ENCODE measurements around the gene PRIM2.
"Not testable (repeated sequence)": the region's sequence is repeated elsewhere in the genome, so short reads cannot be mapped to it uniquely, and the experiment has no call there.

DNA sequence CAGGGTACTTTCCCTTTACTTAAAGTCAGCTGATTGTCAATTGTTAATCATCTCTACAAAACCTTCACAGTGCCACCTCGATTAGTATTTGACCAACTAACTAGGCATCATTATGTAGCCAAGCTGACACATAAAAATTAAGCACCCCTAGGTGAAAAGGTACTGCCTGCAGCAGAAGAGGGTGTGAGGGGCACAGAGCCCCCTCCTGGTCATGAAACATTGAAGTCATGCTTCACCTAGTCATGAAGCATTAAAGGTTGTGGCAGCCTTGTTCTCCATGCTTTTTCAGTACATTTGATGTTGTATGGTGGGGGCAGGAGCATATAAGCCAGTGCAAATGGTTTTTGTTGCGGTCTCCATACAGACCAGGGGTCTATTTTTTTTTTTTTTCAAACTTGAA is 142.4 kb downstream of the PRIM2 start:
- TF ChIP-seq EZH2phosphoT487 (IDR thresholded peaks at IDR 0.05; ENCODE audit: insufficient read depth, low read depth); EZH2 (IDR thresholded peaks at IDR 0.05; ENCODE audit: insufficient read depth, poor library complexity, severe bottlenecking): not testable (repeated sequence)

All from GM23248 (cell line).